Endothelial cell (in vitro differentiated cells): ENCODE measurements around the gene WT1. TPM values are rescaled to one million over a fixed set of nuclear protein-coding genes. Genes with fewer than 3 reads are reported as not detected.
A peak's percentile ranks its signal among the peaks of the same experiment; 100 is the strongest.

Experiments
- DNase-seq: peaks from one replicate; pipeline ENCODE4 v3.0.0; 2021; ENCODE audit warnings: low spot score
- H3K27ac Mint-ChIP-seq: one replicate; pipeline ENCODE4 v1.8.0; 2021; ENCODE audit warnings: mixed read lengths, inconsistent platforms; ENCODE audit not compliant: unreplicated experiment
- H3K27me3 Mint-ChIP-seq: one replicate; pipeline ENCODE4 v1.8.0; 2021; ENCODE audit warnings: mild to moderate bottlenecking, moderate library complexity, mixed read lengths, inconsistent platforms; ENCODE audit not compliant: unreplicated experiment
- H3K36me3 Mint-ChIP-seq: one replicate; pipeline ENCODE4 v1.8.0; 2021; ENCODE audit warnings: mild to moderate bottlenecking, low read depth, mixed read lengths, inconsistent platforms; ENCODE audit not compliant: unreplicated experiment
- H3K4me1 Mint-ChIP-seq: one replicate; pipeline ENCODE4 v1.8.0; 2021; ENCODE audit warnings: mild to moderate bottlenecking, mixed read lengths, inconsistent platforms; ENCODE audit not compliant: unreplicated experiment
- H3K4me3 Mint-ChIP-seq: one replicate; pipeline ENCODE4 v1.8.0; 2021; ENCODE audit warnings: mild to moderate bottlenecking, mixed read lengths, inconsistent platforms; ENCODE audit not compliant: unreplicated experiment
- H3K9me3 Mint-ChIP-seq: one replicate; pipeline ENCODE4 v1.8.0; 2021; ENCODE audit warnings: mixed read lengths, inconsistent platforms; ENCODE audit not compliant: unreplicated experiment
- total RNA-seq: library from RNA; stranded (reverse); fragmentation: NEBNext Ultra II Directional; extraction: Animal tissue kit (Norgen Biotek cat#: 25700); gene quantifications from one replicate; pipeline ENCODE4 v1.2.1, GENCODE V29; 2021; ENCODE audit not compliant: unreplicated experiment
- TF ChIP-seq, protein P1 (sequence below): fragments of 200-600 bp; sonication (generic); IDR thresholded peaks from one replicate; pipeline ENCODE4 v1.5.0; 2021; ENCODE audit warnings: antibody characterized with exemption; ENCODE audit not compliant: unreplicated experiment

The WT1 gene
- total RNA-seq, 1 donor from 2014 or later: not detected

- H3K4me1 Mint-ChIP-seq: peaks cover 11% of the 10 kb centered on the region
- DNase-seq: peak; percentile 27
- no peak overlapping the region for H3K4me3 Mint-ChIP-seq
- no peaks in the 10 kb centered on the region for H3K36me3 Mint-ChIP-seq
- peaks cover 37% of the 10 kb centered on the region for H3K27me3 Mint-ChIP-seq
- no peak overlapping the region for H3K27ac Mint-ChIP-seq
- H3K9me3 Mint-ChIP-seq: no peaks in the 10 kb centered on the region
- TF ChIP-seq, protein P1, sequence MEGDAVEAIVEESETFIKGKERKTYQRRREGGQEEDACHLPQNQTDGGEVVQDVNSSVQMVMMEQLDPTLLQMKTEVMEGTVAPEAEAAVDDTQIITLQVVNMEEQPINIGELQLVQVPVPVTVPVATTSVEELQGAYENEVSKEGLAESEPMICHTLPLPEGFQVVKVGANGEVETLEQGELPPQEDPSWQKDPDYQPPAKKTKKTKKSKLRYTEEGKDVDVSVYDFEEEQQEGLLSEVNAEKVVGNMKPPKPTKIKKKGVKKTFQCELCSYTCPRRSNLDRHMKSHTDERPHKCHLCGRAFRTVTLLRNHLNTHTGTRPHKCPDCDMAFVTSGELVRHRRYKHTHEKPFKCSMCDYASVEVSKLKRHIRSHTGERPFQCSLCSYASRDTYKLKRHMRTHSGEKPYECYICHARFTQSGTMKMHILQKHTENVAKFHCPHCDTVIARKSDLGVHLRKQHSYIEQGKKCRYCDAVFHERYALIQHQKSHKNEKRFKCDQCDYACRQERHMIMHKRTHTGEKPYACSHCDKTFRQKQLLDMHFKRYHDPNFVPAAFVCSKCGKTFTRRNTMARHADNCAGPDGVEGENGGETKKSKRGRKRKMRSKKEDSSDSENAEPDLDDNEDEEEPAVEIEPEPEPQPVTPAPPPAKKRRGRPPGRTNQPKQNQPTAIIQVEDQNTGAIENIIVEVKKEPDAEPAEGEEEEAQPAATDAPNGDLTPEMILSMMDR: no peak
Observed at GRCh38 chr11:32438866-32439489, 3.6 kb upstream of the WT1 start.

DNA sequence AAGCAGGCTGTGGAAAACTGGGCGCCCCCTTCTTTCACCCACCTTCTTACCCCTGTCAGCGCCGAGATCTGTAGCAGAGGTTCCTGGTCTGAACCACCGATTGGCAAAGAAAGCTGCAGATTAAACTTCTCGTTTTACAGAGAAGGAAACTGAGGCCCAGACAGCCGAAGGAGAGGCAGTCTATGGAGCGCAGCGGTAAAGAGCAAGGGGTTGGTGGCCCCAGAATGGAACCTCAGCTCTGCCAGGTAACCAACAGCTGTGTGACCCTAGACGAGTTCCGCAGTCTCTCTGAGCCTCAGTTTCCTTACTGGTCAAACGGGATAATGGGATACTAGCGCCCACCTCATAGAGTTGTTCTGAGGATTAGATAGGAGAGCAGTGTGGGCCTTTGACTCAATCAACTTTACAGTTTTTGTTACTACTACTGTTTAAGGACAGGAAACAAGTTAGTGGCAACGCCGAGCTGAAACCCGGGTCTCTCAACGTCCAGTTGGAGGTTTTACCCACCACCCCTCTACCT, 3.1 kb upstream of the WT1 start:
- H3K27me3 Mint-ChIP-seq: peaks cover 42% of the 10 kb centered on the region
- peaks cover 17% of the 10 kb centered on the region for H3K4me1 Mint-ChIP-seq
- TF ChIP-seq, protein P1: no peak
- H3K36me3 Mint-ChIP-seq: no peaks in the 10 kb centered on the region
- no peaks in the 10 kb centered on the region for H3K9me3 Mint-ChIP-seq
- no peak for DNase-seq
- H3K4me3 Mint-ChIP-seq: no peak overlapping the region
- no peak overlapping the region for H3K27ac Mint-ChIP-seq

DNA sequence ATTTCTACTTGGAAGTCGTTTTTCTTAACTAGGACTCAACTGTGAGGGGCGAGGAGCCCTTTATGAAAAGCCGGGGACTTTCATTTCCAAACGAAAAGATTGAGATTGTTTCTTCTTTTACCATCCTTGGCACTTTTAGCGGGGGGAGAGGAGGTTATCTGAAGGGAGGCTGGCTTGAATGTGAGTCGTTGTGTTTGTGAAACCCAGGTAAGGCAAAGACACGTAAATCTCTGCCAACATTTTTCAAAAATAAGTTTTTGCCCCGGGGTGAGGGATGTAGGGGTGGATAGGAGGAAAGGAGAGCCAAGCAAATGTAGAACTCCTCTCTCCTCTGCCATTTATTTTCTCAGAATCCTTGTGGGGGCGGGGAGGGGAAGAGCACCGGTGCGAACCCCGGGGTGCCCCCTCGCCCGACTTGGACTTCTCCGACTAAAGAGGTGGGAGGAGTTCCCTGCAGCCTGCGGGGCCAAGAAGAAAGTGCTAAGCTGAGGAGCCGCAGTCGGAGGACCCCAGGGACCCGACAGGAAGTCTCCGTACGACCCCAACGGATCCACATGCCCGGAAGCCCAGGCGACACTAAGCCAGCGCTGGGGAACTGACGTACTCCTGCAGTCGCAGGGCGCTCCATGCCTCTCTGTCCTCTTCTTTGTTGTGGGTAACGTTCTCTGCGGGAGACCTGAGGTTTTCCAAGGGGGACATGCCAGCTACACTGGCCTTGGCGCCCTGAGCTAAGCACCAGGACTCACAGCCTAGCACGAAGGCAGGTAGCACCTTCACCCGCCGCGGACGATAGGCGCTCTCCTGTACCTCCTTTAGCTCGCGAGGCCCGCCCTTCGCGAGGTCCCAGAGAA, 2.4 kb upstream of the WT1 start:
- no peak overlapping the region for H3K27ac Mint-ChIP-seq
- H3K36me3 Mint-ChIP-seq: no peaks in the 10 kb centered on the region
- H3K27me3 Mint-ChIP-seq: peaks cover 49% of the 10 kb centered on the region
- TF ChIP-seq, protein P1: no peak
- no peak overlapping the region for H3K4me3 Mint-ChIP-seq
- H3K9me3 Mint-ChIP-seq: no peaks in the 10 kb centered on the region
- peak; percentile 12 for DNase-seq
- peaks cover 22% of the 10 kb centered on the region for H3K4me1 Mint-ChIP-seq

DNA sequence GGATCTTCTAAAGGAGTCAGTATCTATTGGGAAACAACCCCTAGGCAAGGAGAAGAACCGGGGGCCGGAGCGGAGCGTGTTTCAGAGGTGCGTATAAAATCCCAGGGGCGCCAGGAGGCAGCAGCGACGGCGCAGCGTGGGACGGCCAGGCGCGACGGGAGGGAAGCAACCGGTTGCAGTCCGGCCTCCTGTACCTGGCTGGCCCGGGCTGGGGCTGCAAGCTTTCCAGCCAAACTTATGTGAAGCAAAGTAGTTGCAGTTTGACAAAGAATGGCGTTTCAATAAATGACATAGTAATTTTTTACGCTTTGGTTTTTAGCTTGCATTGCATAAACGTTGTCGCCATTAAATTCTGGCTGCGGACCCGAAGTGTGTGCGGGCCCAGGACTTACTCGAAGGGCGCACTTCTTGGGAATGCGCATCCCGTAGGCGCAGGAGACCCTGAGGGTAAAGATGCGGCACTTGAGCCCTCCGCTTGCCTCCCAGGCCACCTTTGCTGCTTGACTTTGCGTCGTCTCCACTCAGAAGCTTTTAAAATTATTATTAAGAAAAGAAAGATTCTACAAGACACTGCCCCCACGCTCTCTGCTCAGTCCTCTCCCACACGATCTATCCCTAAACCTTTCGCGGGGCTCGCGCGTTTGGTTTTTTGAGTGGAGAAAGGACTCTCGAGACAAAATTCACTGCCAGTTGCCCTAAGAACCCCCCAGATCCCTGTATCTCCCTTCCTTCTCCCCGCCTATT, 1.6 kb upstream of the WT1 start:
- no peak overlapping the region for H3K4me3 Mint-ChIP-seq

More for the DNA sequence above, 1.6 kb upstream of the WT1 start:
- no peaks in the 10 kb centered on the region for H3K9me3 Mint-ChIP-seq
- no peak overlapping the region for H3K27ac Mint-ChIP-seq
- peaks cover 51% of the 10 kb centered on the region for H3K27me3 Mint-ChIP-seq
- TF ChIP-seq, protein P1: no peak
- H3K4me1 Mint-ChIP-seq: peaks cover 24% of the 10 kb centered on the region
- peak; percentile 21 for DNase-seq
- no peaks in the 10 kb centered on the region for H3K36me3 Mint-ChIP-seq
